ENCODE results near the gene HRAS. TPM values are rescaled to one million over a fixed set of nuclear protein-coding genes. Genes with fewer than 3 reads are reported as not detected.

Gene HRAS
- total RNA-seq, 4 donors from 2014 or later: 56.7 to 106 (median 85.2) TPM

- Histone ChIP-seq H3K4me3 (peak overlapping the region; percentile 65 to 90 (median 66)), H3K27me3 (no peaks in the 10 kb centered on the region), H3K9me3 (no peaks in the 10 kb centered on the region), H3K27ac (peak overlapping the region; percentile 88 to 96 (median 94)), H3K4me1 (peaks cover 10 to 64% (median 11%) of the 10 kb centered on the region in 3 donors), H3K36me3 (peaks cover 0 to 14% (median 0%) of the 10 kb centered on the region in 3 donors)
- no peak for TF ChIP-seq POLR2A (IDR thresholded peaks at IDR 0.05)
- TF ChIP-seq, protein P1, sequence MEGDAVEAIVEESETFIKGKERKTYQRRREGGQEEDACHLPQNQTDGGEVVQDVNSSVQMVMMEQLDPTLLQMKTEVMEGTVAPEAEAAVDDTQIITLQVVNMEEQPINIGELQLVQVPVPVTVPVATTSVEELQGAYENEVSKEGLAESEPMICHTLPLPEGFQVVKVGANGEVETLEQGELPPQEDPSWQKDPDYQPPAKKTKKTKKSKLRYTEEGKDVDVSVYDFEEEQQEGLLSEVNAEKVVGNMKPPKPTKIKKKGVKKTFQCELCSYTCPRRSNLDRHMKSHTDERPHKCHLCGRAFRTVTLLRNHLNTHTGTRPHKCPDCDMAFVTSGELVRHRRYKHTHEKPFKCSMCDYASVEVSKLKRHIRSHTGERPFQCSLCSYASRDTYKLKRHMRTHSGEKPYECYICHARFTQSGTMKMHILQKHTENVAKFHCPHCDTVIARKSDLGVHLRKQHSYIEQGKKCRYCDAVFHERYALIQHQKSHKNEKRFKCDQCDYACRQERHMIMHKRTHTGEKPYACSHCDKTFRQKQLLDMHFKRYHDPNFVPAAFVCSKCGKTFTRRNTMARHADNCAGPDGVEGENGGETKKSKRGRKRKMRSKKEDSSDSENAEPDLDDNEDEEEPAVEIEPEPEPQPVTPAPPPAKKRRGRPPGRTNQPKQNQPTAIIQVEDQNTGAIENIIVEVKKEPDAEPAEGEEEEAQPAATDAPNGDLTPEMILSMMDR (IDR thresholded peaks at IDR 0.05): no peak
- DNase-seq: no peak
- intact Hi-C loops (cut with DNase I): loop anchor here (5.0 kb wide), 1 partner anchor 50 kb away; the partner anchor contains the start of gene IRF7
- 49 to 52% methylated on average over 4 to 9 of the region's 41 CpGs for WGBS, 2 donors
Observed at GRCh38 chr11:567629-568292, 32.4 kb upstream of the HRAS start.

- Histone ChIP-seq H3K27me3 (no peaks in the 10 kb centered on the region), H3K4me3 (peak overlapping the region; percentile 65 to 90 (median 66)), H3K27ac (peak overlapping the region; percentile 88 to 96 (median 94)), H3K36me3 (peaks cover 0 to 20% (median 0%) of the 10 kb centered on the region in 3 donors), H3K9me3 (no peaks in the 10 kb centered on the region), H3K4me1 (peaks cover 11 to 70% (median 16%) of the 10 kb centered on the region in 3 donors)
- no peak for TF ChIP-seq POLR2A (IDR thresholded peaks at IDR 0.05)
- TF ChIP-seq, protein P1 (IDR thresholded peaks at IDR 0.05): no peak
- DNase-seq: no peak
- 88 to 89% methylated on average over 4 to 5 of the region's 18 CpGs for WGBS, 2 donors
- intact Hi-C loops (cut with DNase I): loop anchor here (5.0 kb wide), 1 partner anchor 50 kb away; the partner anchor contains the start of gene IRF7
Observed at GRCh38 chr11:567011-567628, 31.7 kb upstream of the HRAS start.

GRCh38 chr11:565921-566509, 30.6 kb upstream of the HRAS start:
- Histone ChIP-seq H3K4me3 (peak overlapping the region in 1 of 4 donors; percentile 67), H3K4me1 (peaks cover 19 to 81% (median 24%) of the 10 kb centered on the region in 3 donors), H3K9me3 (no peaks in the 10 kb centered on the region), H3K27ac (peak overlapping the region in 3 of 4 donors; percentile 14 to 96 (median 88)), H3K27me3 (no peaks in the 10 kb centered on the region), H3K36me3 (peaks cover 0 to 22% (median 0%) of the 10 kb centered on the region in 3 donors)
- intact Hi-C loops (cut with DNase I): loop anchor here (5.0 kb wide), 1 partner anchor 51 kb away; the partner anchor contains the start of gene IRF7
- no peak for DNase-seq
- 65 to 72% methylated on average over 4 to 6 of the region's 12 CpGs for WGBS, 2 donors
- TF ChIP-seq, protein P1 (IDR thresholded peaks at IDR 0.05): no peak
- no peak for TF ChIP-seq POLR2A (IDR thresholded peaks at IDR 0.05)

DNA sequence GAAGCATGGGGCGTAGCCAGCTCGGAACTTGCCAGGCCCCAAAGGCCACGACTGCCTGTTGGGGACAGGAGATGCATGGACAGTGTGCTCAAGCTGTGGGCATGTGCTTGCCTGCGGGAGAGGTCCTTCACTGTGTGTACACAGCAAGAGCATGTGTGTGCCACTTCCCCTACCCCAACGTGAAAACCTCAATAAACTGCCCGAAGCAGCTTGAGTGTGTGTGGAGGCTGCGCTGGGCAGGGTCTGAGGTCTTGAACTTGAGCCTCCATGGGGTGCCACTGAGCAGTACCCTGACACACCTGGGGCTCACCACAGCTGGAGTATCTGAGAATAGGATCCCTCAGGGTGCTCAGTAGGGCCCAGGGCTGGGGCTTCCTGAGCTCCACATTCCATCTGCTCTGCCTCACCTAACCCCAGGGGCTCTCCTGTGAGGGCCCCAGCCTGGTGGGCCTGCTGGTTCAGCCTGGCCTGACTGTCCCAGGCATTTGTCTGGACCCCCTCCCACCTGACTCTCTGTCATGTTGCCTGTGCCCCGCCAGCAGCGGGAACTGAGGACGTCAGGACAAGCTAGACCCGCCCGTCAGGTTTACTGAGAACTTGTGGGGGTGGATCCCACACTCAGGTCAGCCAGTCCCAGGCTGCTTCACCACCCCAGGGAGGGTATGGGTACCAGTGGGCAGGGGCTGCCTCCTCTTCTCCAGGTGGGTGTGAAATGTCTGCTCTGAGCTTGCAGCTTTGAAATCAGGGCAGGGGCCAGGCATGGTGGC, 28.6 kb upstream of the HRAS start:
- H3K36me3 ChIP-seq: peaks cover 0 to 22% (median 0%) of the 10 kb centered on the region in 3 donors
- intact Hi-C loops (cut with DNase I): no loop called here
- H3K4me3 ChIP-seq: no peak overlapping the region
- H3K27me3 ChIP-seq: peaks cover 0 to 5% (median 0%) of the 10 kb centered on the region in 4 donors
- TF ChIP-seq POLR2A (IDR thresholded peaks at IDR 0.05): no peak
- TF ChIP-seq, protein P1 (IDR thresholded peaks at IDR 0.05): no peak
- H3K9me3 ChIP-seq: no peaks in the 10 kb centered on the region
- DNase-seq: no peak
- peaks cover 20 to 82% (median 27%) of the 10 kb centered on the region in 3 donors for H3K4me1 ChIP-seq
- WGBS, 2 donors: 55 to 67% methylated on average over 4 of the region's 12 CpGs
- peak overlapping the region; percentile 40 to 88 (median 75) for H3K27ac ChIP-seq

Measured in esophagus squamous epithelium (tissue), 5 donors.